ENCODE measurements around the gene TMEM151B.
"Not testable (repeated sequence)": the region's sequence is repeated elsewhere in the genome, so short reads cannot be mapped to it uniquely, and the experiment has no call there.

The TMEM151B gene

DNA sequence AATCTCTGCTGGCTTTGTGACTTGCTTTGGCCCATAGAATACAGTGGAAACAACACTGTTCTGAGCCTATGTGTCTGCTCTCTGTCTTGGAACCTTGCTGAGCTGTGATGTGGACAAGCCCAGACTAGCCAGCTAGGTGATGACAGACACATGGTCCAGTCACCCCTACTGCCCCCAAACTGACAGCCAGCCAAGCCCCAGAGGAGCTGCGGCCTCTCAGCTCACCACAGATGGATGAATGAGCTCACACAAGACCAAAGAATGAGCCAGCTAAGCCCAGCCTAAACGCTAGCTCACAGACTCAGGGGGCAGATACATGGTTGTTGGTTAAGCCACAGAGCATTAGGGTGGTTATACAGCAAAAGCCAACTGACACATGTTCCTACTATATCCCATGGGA, 38.8 kb downstream of the TMEM151B start:
- no peak for DNase-seq

DNA sequence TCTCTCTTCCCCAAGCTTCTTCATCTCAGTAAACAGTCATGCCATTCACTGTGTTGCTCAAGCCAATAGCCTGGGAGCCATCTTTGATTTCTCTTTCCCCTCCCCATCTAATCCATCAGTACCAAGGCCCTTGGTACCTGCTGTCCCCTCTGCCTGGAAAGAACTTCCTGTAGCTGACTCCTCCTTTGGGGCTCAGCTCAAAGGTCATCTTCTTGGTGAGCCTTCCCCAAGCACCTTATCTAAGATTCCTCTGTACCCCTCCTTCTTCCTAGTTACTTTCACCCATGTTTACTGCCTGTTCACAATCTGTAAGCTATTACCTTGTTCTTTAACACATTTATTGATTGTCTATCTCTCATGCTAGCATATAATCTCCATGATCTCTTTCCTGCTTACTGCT, 39.4 kb downstream of the TMEM151B start:
- DNase-seq: no peak

DNA sequence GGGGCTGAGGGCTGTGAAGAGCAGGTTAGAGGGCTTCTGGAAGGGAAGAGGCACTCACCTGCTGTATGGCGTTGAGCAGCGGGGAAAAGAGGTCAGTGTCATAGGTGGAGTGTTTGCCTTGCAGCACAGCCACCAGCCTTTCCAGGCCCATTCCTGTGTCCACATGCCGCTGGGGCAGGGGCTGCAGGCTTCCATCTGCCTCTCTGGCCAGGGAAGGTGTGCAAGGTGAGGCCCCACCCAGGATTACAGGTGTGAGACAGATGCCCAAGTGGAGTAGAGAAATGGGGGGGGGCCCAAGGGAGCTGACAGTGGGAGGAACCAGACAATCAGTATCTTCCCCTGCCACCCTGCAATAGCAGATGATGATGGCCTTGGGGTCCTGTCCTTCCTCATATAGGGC, 40.0 kb downstream of the TMEM151B start:
- DNase-seq: no peak

DNA sequence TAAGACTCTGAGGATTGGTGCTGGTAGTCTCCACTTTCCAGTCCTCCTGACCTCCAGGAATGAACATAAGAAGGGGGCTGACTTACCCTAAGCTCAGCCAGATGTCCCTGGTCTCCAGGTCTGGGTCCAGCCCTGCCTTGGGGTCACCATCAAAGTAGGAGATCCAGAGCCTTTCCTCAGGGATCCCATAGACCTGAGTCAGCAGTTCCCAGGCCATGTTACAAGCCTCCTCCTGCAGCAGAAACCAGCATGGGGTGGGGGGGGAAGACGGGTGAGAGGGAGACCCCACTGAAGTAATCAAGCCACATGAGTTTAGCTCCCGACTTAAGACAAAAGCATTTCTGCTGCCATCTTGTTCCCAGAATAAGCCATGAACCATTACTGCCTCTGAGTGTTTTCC, 41.1 kb downstream of the TMEM151B start:
- no peak for DNase-seq

DNA sequence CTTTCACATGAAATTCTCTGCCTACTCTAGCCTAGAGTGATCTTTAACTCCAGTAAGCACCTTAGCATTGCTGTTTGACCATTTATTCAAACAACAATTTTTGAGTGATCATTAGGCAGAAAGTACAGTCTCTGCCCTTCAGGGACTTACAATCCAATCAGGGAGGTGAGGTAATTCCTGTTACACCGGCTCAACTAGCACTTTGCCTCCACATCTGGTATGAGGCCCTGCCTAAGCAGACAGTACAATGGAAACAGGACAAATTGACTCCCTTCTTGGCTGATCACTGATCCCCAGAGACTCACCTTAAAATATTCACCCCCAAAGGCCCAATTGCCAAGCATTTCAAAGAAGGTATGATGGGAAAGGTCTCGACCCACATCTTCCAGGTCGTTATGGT, 41.5 kb downstream of the TMEM151B start:
- DNase-seq: no peak

DNA sequence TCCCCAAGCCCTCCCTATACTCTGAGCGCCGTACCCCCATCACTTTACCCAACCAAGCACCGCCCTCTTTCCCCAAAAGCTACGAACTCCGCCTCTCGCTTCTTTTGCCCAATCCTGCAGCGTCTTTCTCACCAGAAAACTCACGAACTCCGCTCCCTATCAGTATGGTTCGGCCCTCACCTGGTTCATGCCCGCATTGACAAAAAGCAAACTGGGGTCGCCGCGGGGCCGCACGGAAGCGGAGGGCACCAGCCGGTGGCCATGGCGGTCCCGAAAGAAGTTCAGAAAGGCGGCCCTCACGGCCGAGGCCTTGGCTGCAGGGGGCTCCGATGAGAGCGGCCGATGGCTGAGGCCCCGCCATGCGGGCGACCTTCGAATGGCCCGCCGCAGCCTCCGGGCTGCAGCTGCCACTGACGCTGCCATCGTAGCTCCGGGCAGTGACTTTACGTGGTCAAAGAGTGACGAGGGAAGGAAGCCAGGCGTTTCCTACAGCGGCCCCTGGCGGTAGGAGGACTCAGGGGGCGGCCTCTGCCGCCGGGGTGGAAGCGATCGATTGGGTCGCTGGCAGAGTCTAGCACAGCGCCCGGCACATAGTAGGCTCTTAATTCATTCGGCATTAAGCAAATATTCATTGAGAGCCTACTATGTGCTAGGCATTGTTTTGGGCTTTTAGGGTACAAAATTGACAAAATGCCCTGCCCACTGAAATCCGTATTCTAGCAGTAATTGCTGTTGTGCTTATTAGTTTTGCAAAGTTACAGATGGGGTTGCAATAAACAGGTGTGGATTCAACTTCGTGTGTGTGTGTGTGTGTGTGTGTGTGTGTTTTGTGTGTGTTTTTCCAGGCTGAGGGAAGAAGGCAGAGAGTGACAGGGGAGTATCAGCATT, 42.9 kb downstream of the TMEM151B start, which contains the start of gene AARS2:
AARS2 (minus strand) TSS at position 447 of the 888 bp plus-strand sequence; CDS start at position 423, 24 bp downstream.
- peak; percentile 96 for DNase-seq

DNA sequence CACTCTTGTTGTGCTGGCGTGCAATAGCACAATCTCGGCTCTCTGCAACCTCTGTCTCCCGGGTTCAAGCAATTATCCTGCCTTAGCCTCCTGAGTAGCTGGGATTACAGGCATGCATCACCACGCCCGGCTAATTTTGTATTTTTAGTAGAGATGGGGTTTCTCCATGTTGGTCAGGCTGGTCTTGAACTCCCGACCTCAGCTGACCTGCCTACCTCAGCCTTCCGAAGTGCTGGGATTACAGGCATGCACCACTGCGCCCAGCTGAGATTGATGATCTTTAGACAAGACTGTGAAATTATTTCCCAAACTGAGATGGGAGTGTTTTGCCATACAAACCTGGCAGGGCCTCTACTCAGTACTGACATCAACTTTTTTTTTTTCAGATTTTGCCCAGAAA, 44.4 kb downstream of the TMEM151B start:
- DNase-seq: not testable (repeated sequence)

DNA sequence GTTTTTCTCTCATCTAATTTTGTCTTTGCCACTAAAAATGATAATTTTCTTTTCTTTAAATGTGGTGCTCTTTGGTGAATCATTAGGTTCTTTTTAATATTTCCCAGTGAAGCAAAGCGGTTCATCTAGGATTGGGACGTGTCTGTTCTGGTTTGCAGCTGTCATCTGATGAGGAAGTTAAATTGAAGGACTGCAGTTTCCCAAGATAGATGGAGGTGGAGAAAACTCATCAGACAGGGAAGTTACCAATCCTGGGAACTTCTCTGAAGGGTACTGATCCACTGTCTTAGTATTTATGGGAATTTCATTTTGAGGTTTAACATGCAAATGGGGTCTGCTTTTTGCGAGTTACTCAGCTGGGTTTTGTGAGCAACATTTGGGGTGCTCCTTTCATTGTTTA, 45.3 kb downstream of the TMEM151B start:
- DNase-seq: no peak

DNA sequence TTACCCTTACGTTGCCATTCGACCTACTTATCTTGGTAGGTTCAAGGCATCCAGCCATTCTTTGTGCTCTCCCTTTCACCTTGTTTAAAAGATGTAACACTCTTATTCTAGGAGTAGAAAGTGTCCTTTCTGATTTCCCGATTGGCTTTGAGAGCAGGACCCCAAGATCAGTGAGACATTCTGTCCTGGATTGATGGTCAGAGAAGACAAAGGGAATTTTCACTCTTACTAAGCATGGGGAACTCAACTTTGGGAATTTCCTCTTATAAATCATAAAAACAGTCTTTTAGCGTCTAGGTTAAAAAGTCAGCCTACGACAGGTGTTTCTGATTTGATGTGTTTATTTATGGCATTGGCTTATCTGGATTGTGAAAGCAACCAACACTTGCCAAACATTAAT, 45.7 kb downstream of the TMEM151B start:
- no peak for DNase-seq

DNA sequence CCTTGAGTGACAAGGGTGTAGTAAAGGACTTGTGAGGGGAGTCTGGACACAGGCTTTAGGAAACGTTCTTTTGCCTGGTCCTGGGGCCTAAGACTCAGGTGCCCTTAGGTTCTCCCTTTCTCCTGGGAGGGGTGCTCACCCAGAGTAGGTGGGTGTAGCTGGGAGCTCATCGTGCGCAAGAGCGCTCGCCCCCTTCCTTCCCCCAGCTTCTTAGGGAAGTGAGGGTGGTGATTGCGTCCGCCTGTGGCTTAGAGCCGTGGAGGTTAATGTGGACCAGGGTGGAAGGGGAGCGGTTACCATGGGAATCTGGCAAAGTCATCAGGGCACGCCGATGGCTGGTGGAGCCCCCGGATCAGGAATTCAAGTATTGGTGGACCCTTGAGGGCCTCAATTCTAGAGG, 46.2 kb downstream of the TMEM151B start:
- no peak for DNase-seq

DNA sequence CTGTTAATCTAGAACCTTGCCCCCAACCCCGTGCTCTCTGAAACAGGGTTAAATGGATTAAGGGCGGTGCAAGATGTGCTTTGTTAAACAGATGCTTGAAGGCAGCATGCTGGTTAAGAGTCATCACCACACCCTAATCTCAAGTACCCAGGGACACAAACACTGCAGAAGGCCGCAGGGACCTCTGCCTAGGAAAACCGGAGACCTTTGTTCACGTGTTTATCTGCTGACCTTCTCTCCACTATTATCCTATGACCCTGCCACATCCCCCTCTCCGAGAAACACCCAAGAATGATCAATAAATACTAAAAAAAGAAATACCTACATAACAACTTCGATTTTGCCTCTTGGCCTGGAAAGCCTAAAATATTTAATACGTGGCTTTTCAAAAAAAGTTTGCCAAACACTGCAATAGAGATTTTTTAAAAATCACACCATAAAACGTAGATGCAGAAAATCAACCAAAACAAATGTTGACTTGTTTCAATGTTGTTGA, 46.9 kb downstream of the TMEM151B start:
- not testable (repeated sequence) for DNase-seq

DNA sequence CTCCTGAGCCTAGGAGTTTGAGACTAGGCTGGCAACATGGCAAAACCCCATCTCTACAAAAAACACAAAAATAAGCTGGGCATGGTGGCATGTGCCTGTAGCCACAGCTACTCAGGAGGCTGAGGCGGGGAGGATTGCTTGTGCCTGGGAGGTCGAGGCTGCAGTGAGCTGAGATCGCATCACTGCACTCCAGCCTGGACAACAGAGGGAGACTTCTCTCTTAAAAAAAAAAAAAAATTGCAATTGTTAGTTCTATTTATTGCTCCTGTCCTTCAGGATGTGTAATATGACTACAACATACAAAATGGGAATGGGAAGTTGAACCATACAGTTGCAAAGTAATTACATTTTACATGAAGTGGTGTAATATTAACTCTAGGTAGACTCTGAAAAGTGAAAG, 51.0 kb downstream of the TMEM151B start:
- no peak for DNase-seq

DNA sequence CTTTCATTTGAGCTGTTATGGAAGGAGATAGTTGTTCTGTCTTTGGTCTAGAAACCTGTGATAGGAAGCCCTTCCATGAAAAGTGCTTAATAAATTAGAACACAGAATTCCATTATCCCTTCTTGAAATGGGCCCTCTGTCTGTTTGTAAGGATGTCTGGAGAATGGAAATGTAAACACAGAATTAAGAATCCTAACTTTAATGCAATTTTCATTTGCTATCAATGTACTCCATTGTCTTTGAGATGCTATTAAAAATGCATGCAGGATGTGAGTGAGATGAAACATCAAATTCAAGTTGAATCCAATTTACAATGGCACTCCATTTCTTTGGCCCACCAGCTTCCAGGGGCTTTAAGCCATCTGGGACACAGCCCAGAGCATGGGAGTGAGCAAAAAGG, 56.8 kb downstream of the TMEM151B start:
- no peak for DNase-seq

DNA sequence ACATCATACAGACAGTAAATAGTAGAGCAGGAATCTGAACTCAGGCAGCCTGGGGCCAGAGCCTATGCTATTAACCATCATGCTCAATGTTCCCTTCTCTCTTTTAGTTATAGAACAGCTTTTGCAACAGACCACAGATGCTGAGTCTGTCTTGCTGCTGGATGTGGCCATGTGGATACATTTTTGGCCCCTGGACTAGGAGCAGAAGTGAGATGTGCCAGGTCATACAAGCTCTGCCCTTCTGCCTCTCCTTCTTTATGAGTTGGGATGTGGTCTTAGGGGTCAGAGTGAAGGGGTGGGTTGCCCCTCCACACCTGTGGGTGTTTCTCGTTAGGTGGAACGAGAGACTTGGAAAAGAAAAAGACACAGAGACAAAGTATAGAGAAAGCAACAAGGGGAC, 57.5 kb downstream of the TMEM151B start:
- DNase-seq: no peak

DNA sequence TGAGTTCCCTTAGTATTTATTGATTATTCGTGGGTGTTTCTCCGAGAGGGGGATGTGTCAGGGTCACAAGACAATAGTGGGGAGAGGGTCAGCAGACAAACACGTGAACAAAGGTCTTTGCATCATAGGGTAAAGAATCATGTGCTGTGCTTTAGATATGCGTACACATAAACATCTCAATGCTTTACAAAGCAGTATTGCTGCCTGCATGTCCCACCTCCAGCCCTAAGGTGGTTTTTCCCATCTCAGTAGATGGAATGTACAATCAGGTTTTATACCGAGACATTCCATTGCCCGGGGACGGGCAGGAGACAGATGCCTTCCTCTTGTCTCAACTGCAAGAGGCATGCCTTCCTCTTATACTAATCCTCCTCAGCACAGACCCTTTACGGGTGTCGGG, 58.0 kb downstream of the TMEM151B start:
- DNase-seq: not testable (repeated sequence)

DNA sequence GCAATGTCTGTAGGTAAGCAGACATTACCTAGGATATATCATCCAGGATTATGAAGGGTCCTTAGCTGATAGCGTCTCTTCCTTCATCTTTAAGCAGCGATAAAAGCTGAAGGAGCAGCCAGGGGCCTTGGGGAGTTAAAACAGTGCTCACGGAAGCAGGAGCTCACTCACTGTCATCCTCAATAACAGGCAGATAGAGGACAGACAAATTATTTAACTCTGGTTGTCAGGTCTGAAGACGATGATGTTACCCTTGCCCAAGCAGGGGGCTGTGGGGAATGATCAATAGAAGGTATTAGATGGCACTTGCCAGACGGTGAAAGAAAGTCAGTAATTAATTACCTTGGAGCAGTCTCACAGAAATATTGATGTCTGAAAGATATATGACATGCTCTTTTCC, 59.6 kb downstream of the TMEM151B start:
- no peak for DNase-seq

DNA sequence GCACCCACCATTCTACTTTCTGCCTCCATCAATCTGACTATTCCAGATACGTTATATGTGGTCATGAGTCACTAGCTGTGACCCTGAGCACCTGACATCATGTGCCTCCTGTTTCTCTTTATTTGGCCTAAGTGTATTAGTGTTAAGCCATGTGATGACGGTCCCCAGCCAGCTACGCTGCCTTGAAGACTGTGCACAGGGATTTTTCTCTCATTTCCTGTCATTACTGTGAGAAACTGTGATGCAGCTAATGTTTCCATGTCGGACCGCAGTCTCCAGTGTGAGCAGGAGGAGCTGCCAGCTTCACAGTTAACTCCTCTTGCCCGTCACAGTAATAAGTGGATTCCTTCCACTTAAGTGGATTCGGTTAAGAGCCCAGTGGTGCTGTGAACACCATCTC, 62.3 kb downstream of the TMEM151B start:
- peak; percentile 4 for DNase-seq

DNA sequence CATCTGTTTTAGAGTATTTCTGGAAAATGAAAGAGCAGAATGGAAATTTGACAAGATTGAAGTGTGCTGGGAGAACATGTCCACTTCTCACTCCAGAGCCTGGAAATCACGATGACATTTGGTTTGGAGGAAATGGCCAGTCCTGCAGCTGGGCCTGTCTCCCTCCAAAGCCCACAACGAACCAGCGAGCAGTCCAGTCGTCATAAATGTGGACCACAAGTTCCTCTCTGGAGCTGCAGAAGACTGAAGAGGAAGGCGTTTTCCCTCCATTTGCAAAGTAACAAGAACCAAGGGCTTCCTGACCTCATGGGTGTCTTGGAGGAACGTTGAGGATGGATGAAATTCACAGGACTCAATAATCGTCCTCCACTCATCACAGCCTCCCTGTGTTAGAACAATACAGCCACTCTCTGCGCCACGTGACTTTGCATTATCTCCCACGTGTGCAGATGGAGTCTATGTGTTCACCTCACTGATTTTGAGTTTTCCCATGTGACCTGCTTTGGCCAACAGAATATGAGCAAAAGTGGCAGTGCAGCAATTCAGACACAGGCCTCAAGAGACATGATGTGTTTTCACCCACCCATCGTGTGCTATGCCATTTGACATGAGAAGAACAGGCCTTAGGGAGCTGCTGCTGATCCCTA, 63.1 kb downstream of the TMEM151B start:
- no peak for DNase-seq

DNA sequence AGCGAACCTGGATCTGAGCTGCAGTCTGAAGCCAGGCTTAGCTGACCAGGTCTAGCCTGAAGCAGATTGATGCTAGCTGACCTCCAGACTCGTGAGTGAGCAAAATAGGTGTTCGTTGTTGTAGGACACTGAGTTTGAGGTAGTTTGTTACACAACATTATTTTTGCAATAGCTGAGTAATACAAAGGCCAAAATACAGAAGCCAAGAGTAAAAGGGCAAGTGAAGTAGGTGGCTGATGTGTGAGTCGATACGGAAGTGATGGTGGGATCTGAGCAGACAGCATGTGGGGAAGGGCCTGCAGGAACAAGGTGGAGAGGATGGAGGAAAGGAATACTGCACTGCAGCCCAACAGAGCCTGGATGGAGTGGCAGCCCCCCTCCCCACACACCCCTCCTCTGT, 63.7 kb downstream of the TMEM151B start:
- no peak for DNase-seq

DNA sequence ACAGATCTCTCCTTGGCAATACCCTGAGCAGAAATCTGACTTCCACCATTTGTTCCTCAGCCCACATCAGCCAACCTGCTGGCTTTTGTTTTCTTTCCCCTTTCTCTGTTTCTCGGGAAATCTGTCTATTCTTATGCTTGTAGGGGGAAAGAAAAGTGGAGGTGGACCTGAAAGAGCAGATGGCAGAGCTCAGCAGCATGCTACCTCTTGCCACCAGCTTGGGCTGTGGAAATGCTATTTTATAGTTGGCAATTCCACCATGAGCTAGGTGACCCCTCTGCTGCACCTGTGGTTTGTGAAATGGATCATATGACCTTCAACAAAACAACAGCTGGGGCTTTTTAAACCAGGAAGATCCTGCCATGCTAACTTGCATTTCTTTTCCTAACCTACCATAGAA, 65.4 kb downstream of the TMEM151B start:
- no peak for DNase-seq

DNA sequence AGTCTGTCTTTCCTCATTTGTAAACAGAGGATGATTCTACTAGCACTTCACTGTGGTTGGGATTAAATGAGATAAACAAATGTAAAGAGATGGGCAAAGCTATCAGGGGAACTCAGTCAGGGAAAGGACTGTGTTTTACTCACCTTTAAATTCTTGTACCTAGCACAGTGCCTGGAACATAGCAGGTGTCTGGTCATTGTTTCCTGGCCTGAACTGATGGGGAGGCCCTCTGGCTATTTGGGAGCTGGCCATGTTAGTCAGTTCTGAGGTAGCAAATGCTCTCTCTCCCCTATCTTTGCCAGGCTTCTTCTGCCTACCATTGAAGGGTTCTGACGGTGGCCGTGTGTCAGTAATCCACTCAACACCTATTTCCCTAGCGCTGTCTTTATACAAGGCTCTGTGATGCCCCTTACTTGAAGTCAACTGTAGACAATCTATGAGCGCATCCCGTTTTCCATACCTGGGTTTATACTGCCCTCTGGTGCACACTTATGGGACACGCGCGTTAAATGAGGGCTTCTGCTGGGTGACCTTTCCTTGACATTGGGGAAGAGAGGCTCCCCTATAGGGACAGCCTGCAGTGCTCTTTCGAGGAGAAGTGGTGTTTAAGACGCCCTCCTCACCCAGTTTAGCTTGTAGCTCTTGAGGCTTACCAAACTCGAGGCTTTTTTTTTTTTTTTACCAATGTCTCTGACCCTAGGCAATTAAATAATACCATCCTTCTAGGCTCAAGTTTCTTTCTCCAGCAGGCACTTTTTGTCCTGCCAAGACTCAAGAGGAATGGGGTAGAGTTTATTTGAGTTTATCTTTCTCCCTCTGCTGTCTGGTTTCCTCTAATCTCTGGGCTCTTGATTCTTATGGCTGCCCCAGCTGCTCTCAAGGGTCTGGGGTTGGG, 68.2 kb downstream of the TMEM151B start:
- DNase-seq: peak; percentile 77

DNA sequence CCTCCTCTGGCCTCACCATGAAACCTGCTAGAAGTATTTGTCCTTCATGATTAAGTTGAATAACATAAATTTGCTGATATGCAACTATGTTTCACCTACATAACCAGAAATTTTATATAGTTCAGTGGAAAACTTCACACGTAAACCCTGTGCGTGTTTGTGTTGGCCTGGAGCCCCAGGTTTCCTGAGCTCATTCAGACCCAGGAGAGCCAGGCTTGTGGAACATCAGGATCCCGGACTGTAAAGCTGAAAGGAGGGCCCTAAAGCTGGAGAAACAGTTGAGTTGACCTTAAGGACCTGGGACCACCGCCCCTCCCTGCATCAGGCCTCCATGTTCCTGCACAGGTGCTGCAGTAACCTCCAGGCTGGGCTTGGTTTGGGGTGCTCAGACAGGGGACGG, 69.1 kb downstream of the TMEM151B start:
- DNase-seq: no peak
